ENCODE results near the gene TTI1. TPM values are rescaled to one million over a fixed set of nuclear protein-coding genes. Genes with fewer than 3 reads are reported as not detected.
A peak's percentile ranks its signal among the peaks of the same experiment; 100 is the strongest.

Gene TTI1
- total and polyA plus RNA-seq, 12 donors: 8.3 to 14.8 (median 11.2) TPM

DNA sequence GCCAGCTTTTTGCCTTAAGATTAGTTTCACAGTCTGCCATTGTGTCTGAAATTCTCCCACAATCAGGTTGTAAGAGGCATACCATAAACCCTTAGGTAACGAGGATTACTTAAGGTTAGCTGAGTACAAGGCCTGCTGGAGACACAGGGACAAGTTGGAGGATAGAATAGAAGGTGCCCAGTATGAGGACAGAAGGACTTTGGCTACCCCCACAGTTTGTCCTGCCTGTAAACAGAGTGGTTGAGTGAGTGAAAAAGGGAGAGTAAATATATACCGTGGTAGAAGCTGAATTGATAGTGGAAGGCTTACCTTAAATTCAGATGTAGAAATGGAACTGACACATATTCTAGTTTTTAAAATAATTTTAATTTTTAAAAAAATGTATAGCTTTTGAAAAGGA lies 19.6 kb upstream of the TTI1 start:
- 67 to 78% methylated on average over 2 of the region's 2 CpGs for WGBS, 2 donors
- no peaks in the 10 kb centered on the region for H3K27me3 ChIP-seq
- peak overlapping the region in 2 of 10 donors; percentile 13 to 34 for H3K27ac ChIP-seq
- H3K4me3 ChIP-seq: no peak overlapping the region
- peaks cover 0 to 53% (median 28%) of the 10 kb centered on the region in 9 donors for H3K4me1 ChIP-seq
- H3K36me3 ChIP-seq: peaks cover 0 to 93% (median 12%) of the 10 kb centered on the region in 9 donors
- DNase-seq (no peak), ATAC-seq (no peak)
- intact Hi-C loops (cut with DNase I): no loop called here
- no peak for TF ChIP-seq CTCF (IDR thresholded peaks at IDR 0.05)
- no peaks in the 10 kb centered on the region for H3K9me3 ChIP-seq

DNA sequence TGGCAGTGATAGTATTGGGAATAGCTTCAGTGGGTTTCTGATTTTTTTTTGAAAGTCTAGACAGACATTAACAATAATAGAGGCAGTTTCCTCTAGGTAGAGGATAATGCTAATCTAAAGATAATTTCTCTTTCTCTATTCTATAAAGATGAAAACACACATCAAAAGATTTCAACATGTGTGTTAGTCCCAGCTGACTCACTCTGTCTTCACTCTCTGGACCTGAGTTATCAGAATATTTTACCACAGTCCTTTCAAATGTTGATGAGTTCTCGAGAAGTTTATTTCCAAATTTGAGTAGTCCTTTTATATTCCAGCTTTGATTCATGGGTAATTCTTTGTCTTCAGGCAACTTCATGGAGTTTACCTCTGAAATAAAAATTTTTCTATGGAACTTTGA lies 17.4 kb upstream of the TTI1 start:
- H3K4me1 ChIP-seq: peaks cover 0 to 57% (median 38%) of the 10 kb centered on the region in 9 donors
- WGBS, 2 donors: 61 to 62% methylated on average over 1 of the region's 1 CpG

GRCh38 chr20:38049800-38050199 lies 16.5 kb upstream of the TTI1 start:
- Histone ChIP-seq H3K4me3 (no peak overlapping the region), H3K4me1 (peaks cover 0 to 54% (median 31%) of the 10 kb centered on the region in 9 donors), H3K27ac (peak overlapping the region in 5 of 10 donors; percentile 11 to 59 (median 35)), H3K27me3 (no peaks in the 10 kb centered on the region), H3K9me3 (no peaks in the 10 kb centered on the region), H3K36me3 (peaks cover 0 to 90% (median 12%) of the 10 kb centered on the region in 9 donors)
- intact Hi-C loops (cut with DNase I): no loop called here
- 44 to 48% methylated on average over 3 of the region's 3 CpGs for WGBS, 2 donors
- ATAC-seq (peak in 5 of 8 donors; percentile 52 to 70 (median 62)), DNase-seq (no peak)
- TF ChIP-seq CTCF (IDR thresholded peaks at IDR 0.05): no peak

More for the DNA sequence above, 17.4 kb upstream of the TTI1 start:
- H3K4me3 ChIP-seq: no peak overlapping the region
- intact Hi-C loops (cut with DNase I): no loop called here
- ATAC-seq: no peak
- H3K27ac ChIP-seq: peak overlapping the region in 5 of 10 donors; percentile 11 to 59 (median 35)
- H3K27me3 ChIP-seq: no peaks in the 10 kb centered on the region
- H3K36me3 ChIP-seq: peaks cover 0 to 90% (median 12%) of the 10 kb centered on the region in 9 donors
- no peaks in the 10 kb centered on the region for H3K9me3 ChIP-seq
- no peak for DNase-seq
- no peak for TF ChIP-seq CTCF (IDR thresholded peaks at IDR 0.05)

- no peak for DNase-seq
- peak in 6 of 8 donors; percentile 29 to 63 (median 40) for ATAC-seq
- intact Hi-C loops (cut with DNase I): no loop called here
- Histone ChIP-seq H3K9me3 (no peaks in the 10 kb centered on the region), H3K27me3 (no peaks in the 10 kb centered on the region), H3K36me3 (peaks cover 0 to 96% (median 29%) of the 10 kb centered on the region in 9 donors), H3K4me3 (no peak overlapping the region), H3K27ac (peak overlapping the region in 2 of 10 donors; percentile 5 to 13), H3K4me1 (peaks cover 0 to 42% (median 28%) of the 10 kb centered on the region in 9 donors)
- 57 to 59% methylated on average over 4 of the region's 4 CpGs for WGBS, 2 donors
- no peak for TF ChIP-seq CTCF (IDR thresholded peaks at IDR 0.05)
These were observed 13.3 kb upstream of the TTI1 start for GRCh38 chr20:38046572-38046971.
